ENCODE measurements around the gene HEATR1. TPM values are rescaled to one million over a fixed set of nuclear protein-coding genes. Genes with fewer than 3 reads are reported as not detected.
"Not testable (repeated sequence)": the region's sequence is repeated elsewhere in the genome, so short reads cannot be mapped to it uniquely, and the experiment has no call there.

HEATR1 gene
- total RNA-seq, 1 experiment from 2014 or later, result 66.5 TPM

GRCh38 chr1:236507022-236507700, 97.2 kb downstream of the HEATR1 start:
- TF ChIP-seq, protein P1, sequence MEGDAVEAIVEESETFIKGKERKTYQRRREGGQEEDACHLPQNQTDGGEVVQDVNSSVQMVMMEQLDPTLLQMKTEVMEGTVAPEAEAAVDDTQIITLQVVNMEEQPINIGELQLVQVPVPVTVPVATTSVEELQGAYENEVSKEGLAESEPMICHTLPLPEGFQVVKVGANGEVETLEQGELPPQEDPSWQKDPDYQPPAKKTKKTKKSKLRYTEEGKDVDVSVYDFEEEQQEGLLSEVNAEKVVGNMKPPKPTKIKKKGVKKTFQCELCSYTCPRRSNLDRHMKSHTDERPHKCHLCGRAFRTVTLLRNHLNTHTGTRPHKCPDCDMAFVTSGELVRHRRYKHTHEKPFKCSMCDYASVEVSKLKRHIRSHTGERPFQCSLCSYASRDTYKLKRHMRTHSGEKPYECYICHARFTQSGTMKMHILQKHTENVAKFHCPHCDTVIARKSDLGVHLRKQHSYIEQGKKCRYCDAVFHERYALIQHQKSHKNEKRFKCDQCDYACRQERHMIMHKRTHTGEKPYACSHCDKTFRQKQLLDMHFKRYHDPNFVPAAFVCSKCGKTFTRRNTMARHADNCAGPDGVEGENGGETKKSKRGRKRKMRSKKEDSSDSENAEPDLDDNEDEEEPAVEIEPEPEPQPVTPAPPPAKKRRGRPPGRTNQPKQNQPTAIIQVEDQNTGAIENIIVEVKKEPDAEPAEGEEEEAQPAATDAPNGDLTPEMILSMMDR (IDR thresholded peaks at IDR 0.05), result no peak
- TF ChIP-seq TCF7L2 (IDR thresholded peaks at IDR 0.05; ENCODE audit: low read depth, low read length), result peak; percentile 66
- peak; percentile 70; the same call in 1 of the 2 replicates for TF ChIP-seq POLR2AphosphoS5 (IDR thresholded peaks at IDR 0.05; ENCODE audit: low read depth, low read length)
- TF ChIP-seq SIN3A (IDR thresholded peaks at IDR 0.05; ENCODE audit: borderline replicate concordance, insufficient read depth, low read depth, low read length), result no peak
- H3K27ac ChIP-seq (ENCODE audit: low read length), result peak overlapping the region; percentile 100
- intact Hi-C loops (cut with micrococcal nuclease; ENCODE audit: unreplicated experiment) (no loop called here), in situ Hi-C loops (cut with HindIII; ENCODE audit: low pct_unique_long_range_greater_than_20kb, low sequenced_read_pairs) (no loop called here)
- H3K4me1 ChIP-seq (ENCODE audit: control insufficient read depth, insufficient read depth, low read length), result peaks cover 51% of the 10 kb centered on the region
- CTCF ChIA-PET, result interaction anchor here (0.7 kb wide), 1 partner anchor 1119 kb away, joined by 9 read pairs; no protein-coding TSS in a partner anchor
- H3K36me3 ChIP-seq (ENCODE audit: control insufficient read depth, insufficient read depth, low read length), result no peaks in the 10 kb centered on the region
- no peaks in the 10 kb centered on the region for H3K27me3 ChIP-seq (ENCODE audit: control insufficient read depth, insufficient read depth, low read length)
- POLR2A ChIA-PET, result no interaction called here
- BruUV-seq (replicated peaks), result no TSS peak
- no peak for DNase-seq (ENCODE audit: low read depth, low spot score)
- H3K4me3 ChIP-seq (ENCODE audit: low read depth in 2 of 2, low read length in 2 of 2), result no peak overlapping the region
- ATAC-seq, result peak; percentile 75
- H3K9me3 ChIP-seq (ENCODE audit: control insufficient read depth, insufficient read depth, low read depth, low read length), result no peaks in the 10 kb centered on the region

GRCh38 chr1:236504338-236504737, 100.0 kb downstream of the HEATR1 start:
- H3K27me3 ChIP-seq (ENCODE audit: control insufficient read depth, insufficient read depth, low read length); in situ Hi-C loops (cut with HindIII; ENCODE audit: low pct_unique_long_range_greater_than_20kb, low sequenced_read_pairs); CTCF ChIA-PET; DNase-seq (ENCODE audit: low read depth, low spot score); intact Hi-C loops (cut with micrococcal nuclease; ENCODE audit: unreplicated experiment); H3K4me3 ChIP-seq (ENCODE audit: low read depth in 2 of 2, low read length in 2 of 2); BruUV-seq (replicated peaks); H3K36me3 ChIP-seq (ENCODE audit: control insufficient read depth, insufficient read depth, low read length); H3K9me3 ChIP-seq (ENCODE audit: control insufficient read depth, insufficient read depth, low read depth, low read length); ATAC-seq; POLR2A ChIA-PET: not testable (repeated sequence)
- H3K27ac ChIP-seq (ENCODE audit: low read length), result peak overlapping the region; percentile 100
- H3K4me1 ChIP-seq (ENCODE audit: control insufficient read depth, insufficient read depth, low read length), result peaks cover 47% of the 10 kb centered on the region

DNA sequence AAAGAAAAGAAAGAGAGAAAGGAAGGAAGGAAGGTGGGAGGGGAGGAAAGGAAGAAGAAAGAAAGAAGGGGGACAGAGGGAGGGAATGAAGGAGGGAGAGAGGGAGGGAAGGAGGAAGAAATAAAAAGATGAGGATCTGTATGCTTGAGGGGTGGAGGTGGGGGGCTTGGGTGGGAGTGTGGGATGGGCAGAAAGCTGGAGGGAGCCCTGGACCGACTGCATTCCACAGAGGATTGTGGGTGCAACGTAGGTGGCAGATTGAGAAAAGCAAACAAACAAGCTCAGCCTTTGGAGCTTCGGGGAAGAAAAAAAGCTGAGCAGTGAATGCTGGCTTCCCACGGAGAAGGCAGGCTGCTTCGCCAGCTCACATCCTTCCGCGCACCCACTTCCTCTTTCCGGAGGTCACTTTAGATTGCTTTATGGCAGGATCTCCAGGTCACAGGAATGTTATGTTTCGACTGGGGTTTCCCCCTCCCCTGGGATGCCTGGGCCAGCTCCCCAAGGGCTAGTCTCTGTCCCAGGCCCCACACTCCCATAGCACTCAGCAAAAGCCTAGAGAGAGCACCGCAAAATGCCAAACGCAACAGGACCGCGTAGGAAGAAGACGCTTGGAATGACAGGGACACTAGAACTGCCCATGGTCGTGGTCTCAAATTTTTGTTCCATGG, 101.2 kb downstream of the HEATR1 start:
- intact Hi-C loops (cut with micrococcal nuclease; ENCODE audit: unreplicated experiment) (no loop called here), in situ Hi-C loops (cut with HindIII; ENCODE audit: low pct_unique_long_range_greater_than_20kb, low sequenced_read_pairs) (no loop called here)
- POLR2A ChIA-PET, result interaction anchor here (0.8 kb wide), 1 partner anchor 31 kb away, joined by 29 read pairs; no protein-coding TSS in a partner anchor
- H3K27me3 ChIP-seq (ENCODE audit: control insufficient read depth, insufficient read depth, low read length), result no peaks in the 10 kb centered on the region
- H3K9me3 ChIP-seq (ENCODE audit: control insufficient read depth, insufficient read depth, low read depth, low read length), result no peaks in the 10 kb centered on the region
- peak; percentile 87 for ATAC-seq
- TF ChIP-seq, protein P2, sequence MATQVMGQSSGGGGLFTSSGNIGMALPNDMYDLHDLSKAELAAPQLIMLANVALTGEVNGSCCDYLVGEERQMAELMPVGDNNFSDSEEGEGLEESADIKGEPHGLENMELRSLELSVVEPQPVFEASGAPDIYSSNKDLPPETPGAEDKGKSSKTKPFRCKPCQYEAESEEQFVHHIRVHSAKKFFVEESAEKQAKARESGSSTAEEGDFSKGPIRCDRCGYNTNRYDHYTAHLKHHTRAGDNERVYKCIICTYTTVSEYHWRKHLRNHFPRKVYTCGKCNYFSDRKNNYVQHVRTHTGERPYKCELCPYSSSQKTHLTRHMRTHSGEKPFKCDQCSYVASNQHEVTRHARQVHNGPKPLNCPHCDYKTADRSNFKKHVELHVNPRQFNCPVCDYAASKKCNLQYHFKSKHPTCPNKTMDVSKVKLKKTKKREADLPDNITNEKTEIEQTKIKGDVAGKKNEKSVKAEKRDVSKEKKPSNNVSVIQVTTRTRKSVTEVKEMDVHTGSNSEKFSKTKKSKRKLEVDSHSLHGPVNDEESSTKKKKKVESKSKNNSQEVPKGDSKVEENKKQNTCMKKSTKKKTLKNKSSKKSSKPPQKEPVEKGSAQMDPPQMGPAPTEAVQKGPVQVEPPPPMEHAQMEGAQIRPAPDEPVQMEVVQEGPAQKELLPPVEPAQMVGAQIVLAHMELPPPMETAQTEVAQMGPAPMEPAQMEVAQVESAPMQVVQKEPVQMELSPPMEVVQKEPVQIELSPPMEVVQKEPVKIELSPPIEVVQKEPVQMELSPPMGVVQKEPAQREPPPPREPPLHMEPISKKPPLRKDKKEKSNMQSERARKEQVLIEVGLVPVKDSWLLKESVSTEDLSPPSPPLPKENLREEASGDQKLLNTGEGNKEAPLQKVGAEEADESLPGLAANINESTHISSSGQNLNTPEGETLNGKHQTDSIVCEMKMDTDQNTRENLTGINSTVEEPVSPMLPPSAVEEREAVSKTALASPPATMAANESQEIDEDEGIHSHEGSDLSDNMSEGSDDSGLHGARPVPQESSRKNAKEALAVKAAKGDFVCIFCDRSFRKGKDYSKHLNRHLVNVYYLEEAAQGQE (IDR thresholded peaks at IDR 0.05; ENCODE audit: insufficient read depth in 1 of 2, low read depth in 2 of 2, low read length in 1 of 2), result no peak
- TF ChIP-seq TCF7L2 (IDR thresholded peaks at IDR 0.05; ENCODE audit: low read depth, low read length) (peak; percentile 76), POLR2AphosphoS5 (IDR thresholded peaks at IDR 0.05; ENCODE audit: low read depth, low read length) (peak; percentile 70; the same call in 1 of the 2 replicates)
- no TSS peak for BruUV-seq (replicated peaks)
- CTCF ChIA-PET, result no interaction called here
- H3K4me3 ChIP-seq (ENCODE audit: low read depth in 2 of 2, low read length in 2 of 2), result peak overlapping the region; percentile 3 to 46; a peak in 3 of 4 replicates
- H3K27ac ChIP-seq (ENCODE audit: low read length), result peak overlapping the region; percentile 100
- no peaks in the 10 kb centered on the region for H3K36me3 ChIP-seq (ENCODE audit: control insufficient read depth, insufficient read depth, low read length)
- peaks cover 47% of the 10 kb centered on the region for H3K4me1 ChIP-seq (ENCODE audit: control insufficient read depth, insufficient read depth, low read length)
- peak; percentile 35 for DNase-seq (ENCODE audit: low read depth, low spot score)
